Right kidney (tissue), 1 donor: ENCODE results near the gene TTC16.
"Not testable (repeated sequence)": the region's sequence is repeated elsewhere in the genome, so short reads cannot be mapped to it uniquely, and the experiment has no call there.

Source experiments
- DNase-seq: peaks from one replicate; pipeline ENCODE4 v3.0.0-alpha.2; 2016

TTC16 gene

DNA sequence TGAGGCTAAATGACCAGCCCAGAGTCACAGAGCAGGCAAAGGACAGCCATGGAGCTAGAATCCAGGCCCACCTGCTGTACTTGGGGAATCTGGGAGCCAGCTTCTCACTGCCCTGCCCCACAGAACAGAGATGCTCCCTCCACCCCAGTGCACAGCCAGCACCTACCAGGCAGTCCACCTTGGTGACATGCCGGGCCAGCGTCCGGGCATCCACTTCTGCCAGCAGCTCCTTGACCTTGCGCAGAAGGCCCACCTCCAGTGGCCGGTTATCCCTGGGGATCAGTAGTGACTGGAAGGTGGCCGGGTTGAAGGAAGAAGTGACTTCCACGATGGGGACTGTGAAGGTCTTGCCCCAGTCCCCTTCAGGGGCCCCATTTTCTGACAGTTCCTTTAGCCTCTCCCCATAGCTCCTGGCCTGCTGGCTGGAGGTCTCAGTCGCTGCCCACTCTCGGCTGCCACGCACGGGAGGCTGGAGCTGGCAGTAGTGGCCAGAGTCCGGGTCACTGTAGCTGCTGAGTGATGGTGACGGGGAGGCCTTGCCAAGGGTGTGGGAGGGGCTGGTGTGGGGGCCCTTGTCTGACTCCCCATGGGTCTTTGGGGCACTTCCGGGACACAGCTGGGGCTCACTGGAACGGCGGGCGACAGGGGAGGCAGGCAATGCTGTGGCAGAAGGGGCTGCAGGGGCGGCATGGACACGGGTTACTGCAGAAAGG, 28.7 kb downstream of the TTC16 start:
- DNase-seq = no peak

DNA sequence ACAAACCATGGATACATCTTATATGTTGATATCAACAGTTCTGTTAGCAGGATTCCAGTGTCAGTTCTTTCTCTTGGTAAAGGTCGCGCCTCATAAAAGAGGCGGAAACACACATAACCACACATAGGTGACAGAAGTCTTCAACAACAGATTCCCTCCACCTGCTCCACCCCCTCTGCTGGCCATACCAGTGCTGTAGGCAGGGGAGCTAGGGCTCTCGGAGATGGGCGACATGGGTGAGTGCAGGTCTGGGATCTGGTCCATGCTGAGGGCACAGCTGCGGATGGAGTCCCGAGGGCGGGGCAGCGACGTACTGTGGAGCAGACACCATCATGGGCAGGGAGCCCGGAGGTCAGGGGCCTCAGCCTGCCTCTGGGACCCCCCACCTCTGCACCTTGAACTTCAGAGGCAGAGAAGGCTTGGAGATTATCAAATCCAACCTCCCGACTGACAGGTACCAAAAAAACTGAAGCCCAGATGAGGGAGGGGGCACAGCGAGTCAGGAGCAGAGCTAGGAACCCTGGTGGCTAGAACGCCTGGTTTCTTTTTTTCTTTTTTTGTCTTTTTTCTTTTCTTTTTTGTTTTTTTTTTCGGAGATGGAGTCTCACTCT, 31.2 kb downstream of the TTC16 start:
- no peak for DNase-seq

DNA sequence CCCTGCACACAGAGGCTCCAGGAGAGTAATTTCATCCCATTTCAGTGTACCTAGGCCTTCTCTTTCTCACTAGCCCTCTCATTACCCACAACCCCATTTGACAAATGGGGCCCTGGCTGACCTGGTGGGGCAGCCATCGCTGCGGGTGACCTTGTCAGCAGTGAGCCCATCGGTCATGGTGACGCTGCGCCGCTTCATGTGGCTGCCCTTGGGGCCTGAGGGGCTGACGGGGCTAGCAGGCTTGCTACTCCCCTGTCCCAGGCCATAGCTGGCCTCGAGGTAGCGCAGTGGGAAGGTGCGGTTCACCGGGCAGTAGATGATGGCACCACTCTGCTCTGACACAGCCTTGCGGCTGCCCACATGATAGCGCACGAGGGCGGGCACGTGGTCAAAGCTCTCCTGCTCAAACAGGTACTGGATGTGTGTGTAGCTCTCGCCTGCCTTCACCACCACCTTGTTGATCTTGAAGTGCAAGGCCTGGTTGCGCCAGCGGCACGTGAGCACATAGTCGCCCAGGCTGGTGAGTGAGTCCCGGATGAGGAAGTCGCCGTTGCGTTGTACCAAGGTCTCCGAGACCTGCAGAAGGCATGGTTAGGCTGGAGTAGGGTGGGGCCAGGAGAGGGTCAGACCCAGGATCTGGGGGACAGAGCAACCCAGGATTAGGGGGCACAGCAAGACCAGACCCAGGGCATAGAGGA, 33.4 kb downstream of the TTC16 start:
- no peak for DNase-seq

DNA sequence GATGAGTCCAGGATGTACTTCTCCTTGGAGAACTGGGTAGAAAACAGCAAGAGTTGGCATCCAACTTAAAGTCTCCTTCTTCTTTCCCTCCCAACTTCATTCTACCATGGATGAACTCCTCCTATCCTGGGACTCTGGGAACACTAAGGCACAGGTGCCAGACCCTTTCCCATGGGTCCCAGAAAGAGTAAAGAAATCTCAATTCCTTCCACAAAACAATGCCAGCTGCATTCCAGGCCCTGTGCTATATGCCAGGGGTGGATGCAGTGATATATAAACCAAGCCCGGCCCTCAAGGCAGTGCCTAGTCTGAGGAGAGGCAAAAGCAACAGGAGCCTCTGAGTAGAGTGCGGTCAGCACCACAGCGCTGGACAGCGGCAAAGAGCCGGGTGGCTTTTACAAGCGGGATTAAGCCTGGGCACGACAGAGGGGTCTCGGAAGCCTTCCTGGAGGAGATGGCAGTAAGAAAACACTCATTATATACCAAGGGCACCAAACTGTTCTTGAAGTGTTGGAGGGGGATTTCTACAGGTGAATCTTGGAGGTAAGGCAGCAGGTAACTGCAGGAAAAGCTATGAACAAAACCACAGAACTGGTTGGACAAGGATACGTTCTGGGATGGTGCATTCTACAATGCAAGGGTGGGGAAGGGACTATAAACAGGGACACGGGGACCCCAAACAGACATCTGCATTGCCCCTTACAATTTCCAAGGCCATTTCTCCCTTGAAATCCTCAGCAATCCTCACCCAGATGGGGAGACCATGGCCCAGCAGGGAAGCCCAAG, 35.6 kb downstream of the TTC16 start:
- no peak for DNase-seq

DNA sequence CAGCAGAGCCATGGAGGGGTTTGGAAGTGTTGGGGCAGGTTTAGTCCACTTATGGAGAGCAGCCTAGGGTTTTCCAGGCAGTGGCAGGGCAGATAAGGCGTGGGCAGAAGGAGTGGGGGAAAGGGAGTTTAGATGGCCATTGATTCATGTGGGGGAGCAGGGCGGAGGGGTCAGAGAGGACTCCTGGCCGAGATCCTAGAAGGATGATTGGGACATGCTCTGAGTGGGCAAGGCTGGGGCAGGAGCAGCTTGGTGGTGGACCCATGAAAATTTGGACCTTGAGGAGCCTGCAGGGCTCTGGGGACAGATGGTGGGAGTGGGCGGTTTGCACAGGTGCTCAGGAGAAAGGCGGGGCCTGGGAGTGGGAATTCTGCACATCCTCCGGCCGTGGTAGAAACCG, 37.3 kb downstream of the TTC16 start:
- no peak for DNase-seq

DNA sequence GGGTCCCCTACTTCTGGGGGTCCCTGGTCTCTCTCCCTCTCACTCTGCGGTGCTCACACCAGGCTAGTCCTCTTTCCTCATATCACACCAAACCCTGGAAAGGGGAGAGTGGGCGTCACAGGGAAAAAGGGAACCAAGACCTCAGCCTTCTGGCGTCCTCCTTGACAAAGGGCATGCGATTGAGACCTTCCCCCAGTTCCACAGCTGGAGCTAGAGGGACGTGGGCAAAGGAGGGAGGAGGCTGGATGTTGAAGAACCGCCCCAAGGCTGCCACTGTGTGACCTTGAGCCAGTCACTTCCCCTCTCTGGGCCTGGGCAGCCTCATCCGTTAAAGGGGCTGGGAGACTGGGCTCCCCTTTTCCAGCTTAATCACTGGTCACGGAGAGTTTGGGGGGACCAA, 37.7 kb downstream of the TTC16 start:
- DNase-seq = no peak

DNA sequence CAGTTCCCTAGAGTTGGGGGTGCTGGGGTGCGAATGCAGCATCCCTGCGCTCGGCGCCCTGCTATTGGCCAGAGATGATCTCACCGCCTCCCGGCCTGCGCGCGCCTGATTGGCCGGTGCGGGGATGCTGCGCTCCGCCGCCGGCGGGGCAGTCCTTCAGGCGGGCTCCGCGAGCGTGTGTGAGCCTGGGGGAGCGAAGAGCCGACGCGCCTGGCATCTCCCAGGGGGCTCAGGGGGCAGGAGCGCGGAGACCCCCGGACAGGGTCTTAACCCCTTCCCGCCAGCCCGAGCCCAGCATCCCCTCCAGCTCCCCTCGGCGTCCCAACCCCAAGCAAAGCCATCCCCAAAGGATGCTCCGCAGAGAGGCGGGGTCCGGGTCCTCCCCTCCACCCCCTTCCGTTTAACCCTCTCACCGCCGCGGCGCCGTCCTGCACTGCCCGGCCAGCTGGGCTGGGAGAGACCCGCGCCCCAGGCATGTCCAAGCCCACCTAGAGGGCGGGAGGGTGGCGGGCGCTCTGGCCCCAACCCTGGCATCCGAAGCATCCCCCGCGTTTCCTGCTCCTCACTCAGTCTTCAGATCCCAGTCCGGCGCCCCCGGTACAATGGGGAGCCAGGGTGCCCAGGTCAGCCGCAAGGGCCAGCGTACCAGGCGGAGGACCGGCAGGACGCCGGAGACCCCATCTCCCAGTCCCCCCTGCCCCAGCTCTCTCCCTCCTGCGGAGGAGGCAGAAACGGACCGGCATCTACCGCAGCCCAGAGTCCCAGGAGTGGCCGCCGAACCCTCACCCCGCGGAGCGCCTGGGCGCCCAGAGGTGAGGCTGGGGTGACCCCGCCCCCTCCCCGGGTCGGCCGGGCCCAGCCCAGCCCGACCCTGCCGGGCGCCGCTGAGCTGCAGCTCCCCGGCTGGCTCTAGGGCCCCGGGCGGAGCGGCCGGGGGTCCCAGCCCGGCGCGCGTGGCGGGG, 38.5 kb downstream of the TTC16 start:
- DNase-seq = peak; percentile 60

DNA sequence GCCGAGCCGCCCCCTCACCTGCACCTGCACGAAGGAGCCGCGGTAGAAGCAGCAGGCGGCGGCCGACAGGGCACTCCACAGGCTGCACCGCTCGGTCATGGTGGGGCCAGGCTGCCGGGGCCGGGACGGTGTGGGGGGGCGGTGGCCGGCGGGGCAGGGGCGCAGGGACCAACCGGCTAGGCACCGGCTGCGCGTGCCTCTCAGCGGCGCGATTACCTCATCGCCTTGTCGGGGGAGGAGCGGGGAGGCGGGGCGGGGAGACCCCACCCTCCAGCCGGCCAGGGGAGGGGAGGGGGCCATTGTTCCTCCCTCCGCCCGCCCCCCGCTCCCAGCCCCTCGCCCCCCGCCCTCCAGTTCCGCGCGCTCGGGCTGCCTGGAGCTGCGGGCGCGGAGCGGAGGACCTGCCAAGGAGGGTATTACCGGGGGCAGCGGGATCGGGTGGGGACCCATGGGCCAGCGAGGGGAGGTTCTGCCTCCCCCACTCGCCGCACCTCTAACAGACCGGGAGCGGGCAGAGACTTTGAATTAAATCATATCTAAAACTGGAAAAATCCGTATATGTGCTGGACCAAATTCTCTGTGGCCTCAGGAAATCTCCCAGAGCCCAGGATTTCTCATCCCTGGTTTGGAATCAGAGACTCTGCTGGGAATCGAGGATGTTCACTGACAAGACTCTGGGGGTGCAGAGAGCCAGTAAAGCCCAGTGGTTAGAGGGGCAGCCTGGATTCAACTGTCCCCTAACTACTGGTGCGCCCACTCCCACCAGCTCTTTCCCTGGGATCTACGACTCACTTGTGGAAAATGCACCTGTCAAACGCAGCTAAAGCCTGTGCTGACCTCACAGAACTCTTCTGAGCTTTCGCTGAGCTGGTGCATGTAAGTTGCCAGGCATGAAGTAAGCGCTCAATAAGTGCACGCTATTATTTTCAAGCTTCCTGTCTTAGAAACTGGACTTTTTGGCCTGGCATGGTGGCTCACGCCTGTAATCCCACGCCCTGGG, 39.5 kb downstream of the TTC16 start:
- no peak for DNase-seq

DNA sequence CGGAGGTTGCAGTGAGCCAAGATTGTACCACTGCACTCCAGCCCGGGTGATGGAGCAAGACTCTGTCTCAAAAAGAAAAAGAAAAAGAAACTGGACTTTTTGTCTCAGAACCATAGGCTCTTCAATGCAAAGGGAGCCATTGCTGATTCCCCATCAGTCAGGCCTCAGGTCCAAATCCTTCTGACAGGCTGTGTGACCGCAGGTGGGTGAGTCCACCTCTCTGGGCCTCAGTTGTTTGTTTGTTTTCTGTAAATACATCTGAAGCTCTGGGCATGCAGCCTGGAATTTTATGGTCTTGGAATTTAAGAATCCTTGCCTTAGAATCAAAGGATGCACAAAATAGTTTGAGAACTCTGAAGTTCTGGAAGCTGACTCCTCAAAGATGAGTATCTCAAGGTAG, 40.4 kb downstream of the TTC16 start:
- no peak for DNase-seq

DNA sequence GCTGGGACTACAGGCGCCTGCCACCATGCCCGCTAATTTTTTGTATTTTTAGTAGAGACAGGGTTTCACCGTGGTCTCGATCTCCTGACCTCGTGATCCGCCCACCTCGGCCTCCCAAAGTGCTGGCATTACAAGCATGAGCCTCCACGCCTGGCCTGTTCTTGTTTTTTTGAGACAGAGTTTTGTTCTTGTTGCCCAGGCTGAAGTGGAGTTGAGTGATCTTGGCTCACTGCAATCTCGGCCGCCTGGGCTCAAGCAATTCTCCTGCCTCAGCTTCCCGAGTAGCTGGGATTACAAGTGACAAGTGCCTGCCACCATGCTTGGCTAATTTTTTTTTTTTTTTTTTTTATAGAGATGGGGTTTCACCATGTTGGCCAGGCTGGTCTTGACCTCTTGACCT, 40.9 kb downstream of the TTC16 start:
- DNase-seq = not testable (repeated sequence)

DNA sequence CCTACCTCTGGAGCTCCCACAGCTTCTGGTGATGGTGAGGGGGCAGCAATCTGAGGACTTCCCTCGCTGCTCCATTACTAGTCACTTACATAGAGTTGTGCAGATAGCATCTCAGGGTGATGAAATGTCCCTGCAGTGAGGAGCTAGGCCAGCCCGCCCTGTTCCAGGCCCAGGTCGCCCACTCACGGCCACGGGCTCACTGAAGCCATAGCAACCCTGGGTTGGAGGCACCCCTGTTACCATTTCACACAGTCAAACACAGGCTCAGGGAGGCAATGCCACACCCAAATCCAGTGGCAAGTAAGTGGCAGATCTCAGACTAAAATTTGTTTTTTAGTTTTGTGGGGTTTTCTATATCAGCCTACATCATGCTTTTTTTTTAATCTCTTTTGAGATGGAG, 43.0 kb downstream of the TTC16 start:
- DNase-seq = no peak

DNA sequence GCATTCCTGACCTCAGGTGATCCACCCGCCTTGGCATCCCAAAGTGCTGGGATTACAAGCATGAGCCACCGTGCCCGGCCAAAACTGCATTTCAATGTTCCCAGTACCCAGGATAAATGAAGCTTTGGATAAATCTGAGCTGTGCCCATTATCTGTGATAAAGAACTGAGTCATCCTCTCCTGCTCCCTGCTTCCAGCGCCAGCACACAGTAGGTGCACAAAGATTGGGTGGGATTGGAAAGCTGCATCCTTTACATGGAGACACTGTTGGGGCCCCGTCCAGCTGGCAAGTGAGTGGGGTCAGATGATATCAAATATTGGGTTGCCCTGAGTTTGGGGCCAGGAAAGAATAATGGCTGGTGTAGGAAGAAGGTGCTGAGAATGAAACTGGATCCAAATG, 45.2 kb downstream of the TTC16 start:
- DNase-seq = no peak

DNA sequence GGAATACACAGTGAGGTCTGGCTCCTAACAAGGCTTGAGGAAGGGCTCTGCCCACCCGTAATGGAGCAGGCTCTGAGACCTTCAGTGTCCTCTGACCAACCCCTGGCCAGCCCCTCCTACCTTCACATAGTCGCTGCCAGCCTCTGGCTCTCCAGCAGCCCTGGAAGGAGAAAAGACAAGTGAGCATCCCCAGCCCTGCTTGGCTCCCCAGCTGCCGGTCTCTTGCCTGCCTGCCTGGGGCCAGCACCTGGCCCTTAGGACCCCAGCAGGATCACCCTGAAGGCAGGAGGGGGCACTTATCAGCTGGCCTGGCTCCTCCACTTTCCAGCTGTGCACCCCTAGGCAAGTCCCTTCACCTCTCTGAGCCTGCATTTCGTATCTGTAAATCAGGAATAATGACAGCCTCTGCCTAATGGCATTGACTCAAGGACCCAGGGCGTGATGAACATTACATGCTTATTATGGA, 45.6 kb downstream of the TTC16 start:
- DNase-seq = no peak

DNA sequence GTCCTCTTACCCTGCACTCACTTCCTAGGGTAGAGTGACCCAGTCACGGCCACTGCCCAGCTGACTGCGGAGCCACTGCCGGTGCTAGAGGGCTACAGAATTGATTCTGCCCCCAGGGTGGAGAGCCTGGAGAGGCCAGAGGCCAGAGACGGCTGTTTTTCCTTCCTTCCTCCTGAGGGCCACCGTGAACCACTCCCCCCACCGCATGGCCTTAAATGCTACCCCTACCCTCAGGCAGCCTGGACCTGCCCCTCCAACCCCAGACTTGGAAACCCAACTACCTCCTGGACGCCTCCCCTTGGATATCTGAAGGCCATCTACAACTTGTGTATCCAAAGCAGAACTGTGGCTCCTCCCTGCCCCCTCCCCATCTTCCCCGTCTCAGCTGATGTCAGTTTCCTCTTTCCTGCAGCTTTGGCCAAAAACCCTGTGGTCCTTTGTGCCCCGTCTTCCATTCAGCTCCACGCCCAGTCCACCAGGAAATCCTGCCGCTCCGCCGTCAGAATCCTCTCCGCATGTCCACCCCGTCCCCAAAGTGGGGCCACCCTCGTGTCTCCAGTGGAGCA, 46.3 kb downstream of the TTC16 start:
- DNase-seq = no peak

DNA sequence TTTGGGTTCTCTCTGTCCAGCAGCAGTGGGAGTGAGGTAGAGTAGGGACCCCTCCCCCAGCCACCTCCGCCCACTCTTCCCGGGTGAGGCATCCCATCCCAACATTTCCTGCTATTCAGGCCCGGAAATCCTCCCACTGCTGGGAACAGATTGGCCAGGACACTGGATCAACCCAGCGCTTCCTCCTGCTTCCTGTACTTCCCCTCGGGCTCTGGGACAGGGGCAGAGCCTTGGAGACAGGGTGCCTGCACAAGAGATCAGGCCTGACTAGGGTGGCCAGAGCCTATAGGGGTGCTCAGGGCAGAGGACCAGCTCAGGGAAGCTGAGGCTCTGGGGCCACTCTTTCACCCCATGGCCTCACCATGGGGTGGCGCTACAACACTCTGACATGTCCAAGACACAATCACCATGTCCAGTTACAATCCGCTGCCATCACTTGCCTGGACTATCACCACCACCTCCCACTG, 48.1 kb downstream of the TTC16 start:
- peak; percentile 25 for DNase-seq

DNA sequence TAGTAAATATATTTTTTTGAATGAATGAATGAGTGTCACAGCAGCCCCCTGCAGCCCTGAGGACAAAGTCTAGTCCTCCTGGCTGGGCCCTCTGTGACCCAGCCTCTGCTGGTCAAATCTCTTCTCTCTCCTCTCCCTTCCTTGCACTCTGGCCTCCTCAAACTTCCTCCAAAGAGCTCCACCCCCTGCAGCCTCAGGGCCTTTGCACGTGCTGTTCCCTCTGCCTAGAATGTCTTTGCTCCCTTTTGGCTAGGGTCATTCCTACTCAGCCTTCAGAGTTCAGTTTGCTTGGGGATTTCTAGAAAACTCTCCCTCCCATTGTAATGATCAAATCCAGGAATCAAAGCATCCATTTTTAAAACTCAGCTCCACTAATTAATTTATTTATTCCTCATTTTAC, 49.5 kb downstream of the TTC16 start:
- DNase-seq = no peak

DNA sequence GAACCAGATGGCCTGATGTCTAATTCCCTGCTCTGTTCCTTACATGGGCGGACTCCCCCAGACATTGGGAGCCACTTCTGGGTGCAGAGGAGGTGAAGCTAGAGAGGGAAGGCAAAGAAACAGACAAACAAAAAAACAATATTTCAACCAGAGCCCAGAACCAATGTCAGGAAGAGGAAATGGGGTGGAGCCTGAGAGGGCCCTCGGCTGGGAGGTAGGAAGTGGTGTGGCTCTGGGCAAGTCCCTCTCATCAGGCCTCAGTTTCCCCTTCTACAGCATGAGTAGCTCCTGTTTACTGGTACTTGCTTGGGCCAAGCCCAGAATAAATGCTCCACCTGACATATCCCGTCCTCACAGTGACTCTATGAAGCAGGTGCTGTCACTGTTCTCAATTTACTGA, 51.5 kb downstream of the TTC16 start:
- no peak for DNase-seq

DNA sequence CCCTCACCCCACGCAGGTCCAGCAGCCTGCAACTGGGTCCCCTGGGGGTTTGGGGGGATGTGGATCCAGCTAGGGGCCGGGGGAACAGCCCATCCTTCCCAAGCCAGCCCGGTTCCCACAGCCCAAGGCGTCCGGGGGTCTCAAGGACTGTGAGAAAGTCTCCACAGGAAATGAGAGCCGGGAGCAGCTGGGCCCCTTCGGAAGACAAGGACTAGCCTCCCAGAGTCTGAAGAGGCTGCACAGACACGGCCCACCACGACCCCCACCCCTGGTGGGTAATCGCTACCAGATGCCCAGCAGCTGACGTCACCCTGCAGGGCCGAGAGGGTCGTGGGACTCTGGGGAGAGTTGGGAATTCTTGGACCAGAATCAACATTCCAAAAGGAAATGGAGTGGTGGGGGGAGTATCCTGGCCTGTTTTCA, 52.0 kb downstream of the TTC16 start:
- DNase-seq = peak; percentile 51

DNA sequence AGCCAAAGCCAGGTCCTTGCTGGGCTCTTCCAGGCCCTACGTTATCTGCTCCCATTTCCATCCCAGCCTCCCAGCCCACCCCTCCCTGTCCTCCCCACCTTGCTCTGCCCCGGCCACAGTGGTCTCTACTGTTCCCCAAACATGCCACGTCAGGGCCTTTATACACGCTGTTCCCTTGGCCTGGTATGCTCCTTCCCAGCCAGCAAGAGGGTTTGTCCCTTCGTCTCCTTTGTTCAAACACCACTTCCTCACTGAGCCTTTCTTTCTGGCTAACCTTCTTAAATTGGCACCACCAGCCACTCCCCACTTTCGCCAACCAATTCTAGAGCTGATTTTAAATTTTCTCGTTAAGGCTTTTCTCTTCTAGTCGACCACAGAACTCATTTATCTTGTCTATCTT, 52.8 kb downstream of the TTC16 start:
- DNase-seq = no peak

DNA sequence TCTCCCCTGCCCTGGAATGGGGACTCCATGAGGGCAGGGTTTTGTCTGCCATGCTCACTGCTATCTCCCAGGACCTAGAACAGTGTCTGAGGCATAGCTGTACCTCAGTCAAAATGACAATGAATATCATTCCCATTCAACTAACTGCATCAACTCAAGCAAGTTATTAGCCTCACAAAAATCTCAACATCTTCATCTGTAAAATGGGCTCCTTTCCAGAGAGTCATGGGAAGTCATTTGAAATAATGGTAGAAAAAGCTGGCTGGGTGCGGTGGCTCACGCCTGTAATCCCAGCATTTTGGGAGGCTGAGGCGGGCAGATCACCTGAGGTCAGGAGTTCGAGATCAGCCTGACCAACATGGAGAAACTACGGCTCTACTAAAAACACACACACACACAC, 53.2 kb downstream of the TTC16 start:
- DNase-seq = no peak
